HL-60 (cell line): ENCODE measurements around the gene HOOK2.

Experiments
- CTCF ChIP-seq: IDR thresholded peaks from one replicate; pipeline ENCODE4 v1.5.1; 2011; ENCODE audit warnings: low read length, control low read depth, inconsistent platforms; ENCODE audit not compliant: insufficient read depth
- POLR2AphosphoS5 ChIP-seq: IDR thresholded peaks from 2 replicates; pipeline ENCODE4 v1.6.1; 2012; ENCODE audit warnings: low read depth

- no peak for TF ChIP-seq POLR2AphosphoS5
- no peak for TF ChIP-seq CTCF
Observed at GRCh38 chr19:12800923-12801465, 25.6 kb upstream of the HOOK2 start.
